DOHH2 (cell line): ENCODE measurements around the gene THEM4.

Experiments
- H3F3A ChIP-seq: fragments of 200-600 bp; sonication (generic), shearing (Covaris generic); 2 replicates; pipeline ENCODE4 v1.6.0; 2016; ENCODE audit warnings: antibody characterized with exemption, mild to moderate bottlenecking; ENCODE audit not compliant: control insufficient read depth, insufficient read depth
- H3K27ac ChIP-seq: fragments of 200-600 bp; sonication (generic); 2 replicates; pipeline ENCODE4 v1.5.1; 2014; ENCODE audit warnings: low read depth, mild to moderate bottlenecking, low read length, moderate library complexity
- H3K27me3 ChIP-seq: fragments of 200-600 bp; sonication (generic); 2 replicates; pipeline ENCODE4 v1.6.1; 2014; ENCODE audit warnings: mild to moderate bottlenecking, low read length, mixed read lengths; ENCODE audit not compliant: control insufficient read depth
- H3K36me3 ChIP-seq: fragments of 200-600 bp; sonication (generic); 2 replicates; pipeline ENCODE4 v1.6.1; 2014; ENCODE audit warnings: mild to moderate bottlenecking, low read length, moderate library complexity, mixed read lengths; ENCODE audit not compliant: control insufficient read depth
- H3K4me1 ChIP-seq: fragments of 200-600 bp; sonication (generic); 2 replicates; pipeline ENCODE4 v1.6.1; 2014; ENCODE audit warnings: mild to moderate bottlenecking, low read length, mixed read lengths; ENCODE audit not compliant: control insufficient read depth
- H3K4me2 ChIP-seq: fragments of 200-600 bp; sonication (generic); 2 replicates; pipeline ENCODE4 v1.6.0; 2014; ENCODE audit warnings: mild to moderate bottlenecking, low read length, moderate library complexity
- H3K4me3 ChIP-seq: fragments of 200-600 bp; sonication (generic); 2 replicates; pipeline ENCODE4 v1.5.1; 2014; ENCODE audit warnings: mild to moderate bottlenecking, low read length, mixed read lengths
- H3K79me2 ChIP-seq: fragments of 200-600 bp; sonication (generic); 2 replicates; pipeline ENCODE4 v1.6.1; 2014; ENCODE audit warnings: mild to moderate bottlenecking, low read length, mixed read lengths; ENCODE audit not compliant: control insufficient read depth
- H3K9me2 ChIP-seq: fragments of 200-600 bp; sonication (generic); replicated peaks from 2 replicates; pipeline ENCODE4 v1.6.1; 2014; ENCODE audit warnings: mild to moderate bottlenecking, low read length, mixed read lengths; ENCODE audit not compliant: control insufficient read depth
- H3K9me3 ChIP-seq: fragments of 200-600 bp; sonication (generic); 2 replicates; pipeline ENCODE4 v1.6.1; 2014; ENCODE audit warnings: antibody characterized with exemption, low read length, mixed read lengths; ENCODE audit not compliant: control insufficient read depth, insufficient read depth
- H4K20me1 ChIP-seq: fragments of 200-600 bp; sonication (generic); 2 replicates; pipeline ENCODE4 v1.6.0; 2014; ENCODE audit warnings: low read depth, mild to moderate bottlenecking, antibody characterized with exemption, low read length, moderate library complexity; ENCODE audit not compliant: control insufficient read depth, insufficient read depth
- EZH2phosphoT487 ChIP-seq: fragments of 200-600 bp; sonication (generic); IDR thresholded peaks from 2 replicates; pipeline ENCODE4 v1.6.1; 2017; ENCODE audit warnings: borderline replicate concordance, mild to moderate bottlenecking, antibody characterized with exemption, low read length, moderate library complexity, mixed read lengths
- TF ChIP-seq, protein P1 (sequence below): fragments of 200-600 bp; sonication (generic); IDR thresholded peaks from one replicate; pipeline ENCODE4 v1.5.1; 2014; ENCODE audit warnings: antibody characterized with exemption, mild to moderate bottlenecking, low read depth, low read length; ENCODE audit not compliant: poor library complexity, severe bottlenecking

THEM4 gene

DNA sequence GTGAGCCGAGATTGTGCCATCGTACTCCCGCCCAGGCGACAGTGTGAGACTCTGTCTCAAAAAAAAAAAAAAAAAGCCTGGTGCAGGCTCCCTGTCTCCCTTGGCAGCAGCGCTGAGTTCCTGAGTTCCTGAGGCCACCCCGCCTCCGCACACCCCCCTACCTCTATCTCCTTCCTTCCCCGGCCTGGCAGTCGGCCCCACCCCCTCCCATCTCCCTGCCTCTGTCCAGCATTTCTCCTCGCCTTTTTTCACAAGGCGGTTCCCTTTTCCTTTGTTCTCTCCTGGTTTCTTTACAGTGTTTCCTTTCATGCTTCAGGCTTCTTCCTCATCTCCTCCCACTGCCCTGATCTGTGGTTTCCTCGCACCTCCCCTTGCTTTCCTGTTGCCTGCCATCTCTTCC lies 80.4 kb downstream of the THEM4 start:
- Histone ChIP-seq H4K20me1 (no peaks in the 10 kb centered on the region), H3K36me3 (no peaks in the 10 kb centered on the region), H3K27ac (no peak overlapping the region), H3K9me3 (no peaks in the 10 kb centered on the region), H3K79me2 (no peaks in the 10 kb centered on the region), H3K4me1 (peaks cover 4% of the 10 kb centered on the region; the same call in 1 of the 2 replicates), H3K4me2 (no peak overlapping the region), H3F3A (no peaks in the 10 kb centered on the region), H3K9me2 (no peaks in the 10 kb centered on the region), H3K27me3 (peaks cover 10% of the 10 kb centered on the region; the same call in 1 of the 2 replicates), H3K4me3 (no peak overlapping the region)
- TF ChIP-seq EZH2phosphoT487, result no peak
- TF ChIP-seq, protein P1, sequence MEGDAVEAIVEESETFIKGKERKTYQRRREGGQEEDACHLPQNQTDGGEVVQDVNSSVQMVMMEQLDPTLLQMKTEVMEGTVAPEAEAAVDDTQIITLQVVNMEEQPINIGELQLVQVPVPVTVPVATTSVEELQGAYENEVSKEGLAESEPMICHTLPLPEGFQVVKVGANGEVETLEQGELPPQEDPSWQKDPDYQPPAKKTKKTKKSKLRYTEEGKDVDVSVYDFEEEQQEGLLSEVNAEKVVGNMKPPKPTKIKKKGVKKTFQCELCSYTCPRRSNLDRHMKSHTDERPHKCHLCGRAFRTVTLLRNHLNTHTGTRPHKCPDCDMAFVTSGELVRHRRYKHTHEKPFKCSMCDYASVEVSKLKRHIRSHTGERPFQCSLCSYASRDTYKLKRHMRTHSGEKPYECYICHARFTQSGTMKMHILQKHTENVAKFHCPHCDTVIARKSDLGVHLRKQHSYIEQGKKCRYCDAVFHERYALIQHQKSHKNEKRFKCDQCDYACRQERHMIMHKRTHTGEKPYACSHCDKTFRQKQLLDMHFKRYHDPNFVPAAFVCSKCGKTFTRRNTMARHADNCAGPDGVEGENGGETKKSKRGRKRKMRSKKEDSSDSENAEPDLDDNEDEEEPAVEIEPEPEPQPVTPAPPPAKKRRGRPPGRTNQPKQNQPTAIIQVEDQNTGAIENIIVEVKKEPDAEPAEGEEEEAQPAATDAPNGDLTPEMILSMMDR, result no peak

DNA sequence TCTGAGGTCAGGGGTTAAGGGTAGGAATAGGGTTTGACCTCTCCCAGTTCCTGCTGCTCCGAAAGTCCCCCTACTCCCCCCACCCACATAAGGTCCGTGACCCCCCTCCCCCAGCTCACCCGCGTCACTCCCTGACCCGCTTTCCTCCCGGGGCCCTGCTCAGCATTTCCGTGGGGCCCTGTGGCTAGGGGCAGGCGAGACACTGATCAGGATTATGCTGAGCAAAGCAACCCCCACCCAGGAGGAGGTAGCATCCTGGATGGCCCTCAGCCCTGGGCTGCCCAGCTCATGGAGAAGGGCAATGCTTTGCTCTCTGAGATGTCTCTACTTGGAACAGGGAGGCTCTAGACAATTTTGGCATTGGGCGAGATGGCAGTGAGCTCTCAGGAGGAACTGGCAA lies 81.5 kb downstream of the THEM4 start:
- Histone ChIP-seq H3K9me2 (no peaks in the 10 kb centered on the region), H3K27ac (no peak overlapping the region), H3K4me1 (peaks cover 4% of the 10 kb centered on the region; the same call in 1 of the 2 replicates), H3F3A (no peaks in the 10 kb centered on the region), H3K27me3 (peaks cover 10% of the 10 kb centered on the region; the same call in 1 of the 2 replicates), H4K20me1 (no peaks in the 10 kb centered on the region), H3K36me3 (no peaks in the 10 kb centered on the region), H3K79me2 (no peaks in the 10 kb centered on the region), H3K9me3 (no peaks in the 10 kb centered on the region), H3K4me3 (no peak overlapping the region), H3K4me2 (no peak overlapping the region)
- TF ChIP-seq, protein P1, result no peak
- no peak for TF ChIP-seq EZH2phosphoT487

DNA sequence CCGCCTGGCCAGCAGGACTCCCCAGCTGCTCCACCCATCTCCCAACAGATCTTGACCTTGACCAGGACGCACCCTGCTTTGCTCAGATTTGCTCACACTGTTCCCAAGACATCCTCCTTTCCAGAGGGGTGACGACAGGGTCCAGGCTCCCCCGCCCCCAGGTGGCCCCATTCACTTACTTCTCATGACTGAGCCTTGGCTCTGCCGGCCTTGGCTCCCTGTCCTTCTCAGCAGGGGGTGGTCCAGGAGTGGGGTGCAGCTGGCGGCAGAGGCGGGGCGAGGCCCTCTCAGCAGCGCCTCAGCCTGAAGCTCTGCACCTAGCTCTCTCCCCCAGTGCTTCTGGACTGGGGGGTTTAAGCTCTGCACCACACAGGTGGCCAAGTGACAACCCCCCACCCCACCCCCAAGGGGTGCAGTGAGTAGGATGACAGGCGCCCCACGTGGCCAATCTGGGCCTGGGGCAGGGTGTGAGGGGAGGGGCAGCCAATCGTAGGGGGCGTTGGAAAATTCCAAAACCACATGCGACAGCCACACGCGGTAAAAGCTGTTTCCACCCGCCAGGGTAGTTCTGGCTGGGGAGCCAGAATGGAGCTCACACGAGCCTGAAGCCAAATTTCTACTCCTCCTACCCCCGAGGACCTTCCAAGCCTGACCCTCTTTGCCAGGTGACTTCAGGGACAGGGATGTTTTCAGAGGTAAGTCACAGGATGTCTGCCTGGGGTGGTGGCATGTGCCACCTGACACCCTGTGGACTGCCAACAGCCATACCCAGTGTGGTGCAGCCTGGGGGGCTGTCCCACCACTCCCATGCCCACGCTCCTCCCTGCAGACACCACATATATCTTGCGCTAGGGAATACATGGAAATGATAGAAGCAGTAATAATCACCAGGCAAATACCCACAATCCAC lies 83.3 kb downstream of the THEM4 start:
- no peak overlapping the region for H3K27ac ChIP-seq
- H3K36me3 ChIP-seq, result no peaks in the 10 kb centered on the region
- no peaks in the 10 kb centered on the region for H4K20me1 ChIP-seq
- H3K4me3 ChIP-seq, result no peak overlapping the region
- peaks cover 10% of the 10 kb centered on the region; the same call in 1 of the 2 replicates for H3K27me3 ChIP-seq
- peaks cover 4% of the 10 kb centered on the region; the same call in 1 of the 2 replicates for H3K4me1 ChIP-seq
- no peak overlapping the region for H3K4me2 ChIP-seq
- TF ChIP-seq, protein P1, result no peak
- TF ChIP-seq EZH2phosphoT487, result no peak
- no peaks in the 10 kb centered on the region for H3K79me2 ChIP-seq
- H3K9me3 ChIP-seq, result no peaks in the 10 kb centered on the region
- H3F3A ChIP-seq, result no peaks in the 10 kb centered on the region
- H3K9me2 ChIP-seq, result no peaks in the 10 kb centered on the region
